Epithelial cell of esophagus (primary cell): Measurements from ENCODE around the gene DNAH14.
"Not testable (repeated sequence)": the region's sequence is repeated elsewhere in the genome, so short reads cannot be mapped to it uniquely, and the experiment has no call there.

Experiments
- DNase-seq: peaks from one replicate; pipeline ENCODE4 v3.0.0; 2010; ENCODE audit warnings: low read depth
- H3K4me3 ChIP-seq: 2 replicates; pipeline ENCODE4 v1.5.1; 2011; ENCODE audit warnings: mild to moderate bottlenecking, low read length, control low read depth
- CTCF ChIP-seq: IDR thresholded peaks from 2 replicates; pipeline ENCODE4 v1.5.1; 2011; ENCODE audit warnings: low read depth, mild to moderate bottlenecking, low read length, control low read depth, inconsistent platforms; ENCODE audit not compliant: insufficient read depth; ENCODE audit errors: missing control alignments

DNAH14 gene

GRCh38 chr1:224959656-224960055 lies 30.2 kb downstream of the DNAH14 start:
- no peak overlapping the region for H3K4me3 ChIP-seq
- no peak for TF ChIP-seq CTCF
- DNase-seq, result no peak

- no peak for DNase-seq
- no peak overlapping the region for H3K4me3 ChIP-seq
- no peak for TF ChIP-seq CTCF
Measured at GRCh38 chr1:224980181-224980580, 50.7 kb downstream of the DNAH14 start.

- H3K4me3 ChIP-seq, DNase-seq: not testable (repeated sequence)
Measured at GRCh38 chr1:224981922-224982354, 52.5 kb downstream of the DNAH14 start.

GRCh38 chr1:224988042-224988441 lies 58.6 kb downstream of the DNAH14 start:
- DNase-seq, result no peak
- TF ChIP-seq CTCF, result no peak
- no peak overlapping the region for H3K4me3 ChIP-seq

GRCh38 chr1:224989615-224990014 lies 60.1 kb downstream of the DNAH14 start:
- TF ChIP-seq CTCF, result no peak
- no peak overlapping the region for H3K4me3 ChIP-seq

GRCh38 chr1:224991550-224991949 lies 62.1 kb downstream of the DNAH14 start:
- H3K4me3 ChIP-seq, DNase-seq: not testable (repeated sequence)

More at GRCh38 chr1:224989615-224990014, 60.1 kb downstream of the DNAH14 start:
- DNase-seq, result no peak

- DNase-seq, result no peak
- H3K4me3 ChIP-seq, result no peak overlapping the region
- TF ChIP-seq CTCF, result no peak
Measured at GRCh38 chr1:224995602-224996001, 66.1 kb downstream of the DNAH14 start.

- H3K4me3 ChIP-seq, result no peak overlapping the region
- TF ChIP-seq CTCF, result no peak
- peak; percentile 60 for DNase-seq
Measured at GRCh38 chr1:224996266-224996665, 66.8 kb downstream of the DNAH14 start.
